ENCODE data around the gene LAMA2.
"Not testable (repeated sequence)": the region's sequence is repeated elsewhere in the genome, so short reads cannot be mapped to it uniquely, and the experiment has no call there.

The LAMA2 gene

DNA sequence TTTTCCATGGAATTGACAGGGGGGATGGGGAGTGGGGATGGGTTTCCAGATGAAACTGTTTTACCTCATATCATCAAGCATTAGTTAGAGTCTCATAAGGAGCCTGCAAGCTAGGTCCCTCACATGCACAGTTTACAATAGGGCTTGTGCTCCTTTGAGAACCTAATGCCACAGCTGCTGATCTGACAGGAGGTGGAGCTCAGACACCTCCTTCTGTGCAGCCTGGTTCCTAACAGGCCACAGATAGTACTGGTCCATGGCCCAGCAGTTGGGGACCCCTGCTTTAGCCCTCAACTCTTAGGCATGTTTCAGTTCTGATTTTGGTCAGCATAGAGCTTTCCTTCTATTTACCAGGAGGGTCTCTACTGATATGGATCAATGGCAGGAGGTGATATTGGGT is 251.6 kb downstream of the LAMA2 start:
- DNase-seq: no peak

DNA sequence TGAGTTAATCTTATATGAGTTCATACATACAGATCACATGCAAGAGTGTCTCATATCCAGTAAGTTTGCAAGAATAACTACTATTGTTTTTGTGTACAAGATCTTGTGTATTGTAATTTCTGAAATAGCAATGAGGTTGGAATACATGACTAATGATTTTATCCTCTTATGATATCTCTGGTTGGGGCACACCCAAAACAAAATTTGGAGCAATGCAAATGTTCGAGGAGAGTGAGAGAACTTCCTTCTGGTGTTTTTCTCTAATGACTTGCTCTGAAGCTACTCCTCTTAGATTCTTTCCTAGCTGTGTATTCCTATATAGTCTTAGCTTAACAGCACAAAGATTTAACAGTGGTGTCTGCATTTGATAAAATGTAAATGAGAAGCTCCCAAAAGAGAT is 252.5 kb downstream of the LAMA2 start:
- no peak for DNase-seq

DNA sequence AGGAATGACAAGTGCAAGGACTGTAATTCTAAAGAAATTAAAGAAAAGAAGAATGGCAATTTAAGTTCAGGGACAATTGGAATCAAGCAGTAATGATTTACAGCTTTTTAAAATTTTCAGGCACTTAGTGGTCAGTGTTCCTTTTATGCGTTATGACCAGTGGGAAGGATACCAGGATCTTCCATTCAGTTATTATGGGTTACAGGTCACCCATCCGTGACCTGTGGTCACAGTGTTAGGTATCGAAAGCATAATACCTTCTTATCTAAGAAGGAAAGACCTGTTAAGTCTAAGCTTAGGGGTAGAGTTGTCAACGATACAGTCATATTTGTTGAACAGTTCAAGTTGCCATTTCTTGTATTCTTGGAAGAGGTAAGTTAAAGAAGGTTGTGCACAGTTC is 253.8 kb downstream of the LAMA2 start:
- DNase-seq: no peak

DNA sequence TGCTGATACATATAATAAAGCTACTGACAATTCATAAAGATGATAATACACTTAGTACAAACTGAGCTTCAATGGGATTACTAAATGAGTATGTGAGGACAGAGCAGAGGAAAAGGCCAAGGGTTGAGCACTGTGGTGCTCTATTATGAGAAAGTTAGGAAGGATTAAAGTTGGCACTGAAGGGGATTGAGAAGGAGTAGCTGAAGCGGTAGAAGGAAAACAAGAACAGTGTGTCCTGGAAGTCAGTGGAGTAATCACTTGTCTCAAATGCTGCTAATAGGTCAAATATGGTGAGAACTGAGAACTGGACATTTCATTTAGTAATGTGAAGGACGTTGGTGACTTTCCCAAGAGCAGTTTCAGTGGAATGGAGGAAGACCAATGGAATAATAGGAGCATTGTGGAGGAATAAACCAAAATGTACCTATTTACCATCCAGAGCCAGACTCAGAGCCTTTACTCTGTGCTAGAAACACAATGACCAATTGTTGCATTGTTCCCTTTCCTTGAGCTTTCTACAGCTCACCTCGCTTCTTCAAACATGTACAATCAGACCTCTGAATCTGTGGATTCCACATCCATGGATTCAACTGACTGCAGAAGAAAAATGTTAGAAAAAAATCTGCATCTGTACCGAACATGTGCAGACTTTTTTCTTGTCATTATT is 255.9 kb downstream of the LAMA2 start:
- DNase-seq: no peak

DNA sequence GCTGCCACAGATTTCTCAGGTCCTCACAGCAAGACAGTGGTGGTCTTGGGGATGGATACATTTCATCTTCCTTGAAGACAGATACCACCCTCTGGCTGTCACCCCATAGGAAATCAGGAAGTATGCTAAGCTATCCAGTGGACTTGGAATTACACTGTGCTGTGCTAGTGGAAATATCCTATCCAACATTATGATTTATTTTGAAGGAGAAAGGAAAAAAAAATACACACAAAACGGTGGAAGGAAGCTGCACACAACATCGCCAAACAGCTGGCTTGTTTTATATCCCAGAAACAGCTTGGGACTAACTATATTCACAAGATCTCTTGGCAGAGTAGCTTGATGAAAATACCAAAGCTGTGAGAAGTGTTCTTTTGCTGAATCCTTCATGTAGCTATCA is 257.6 kb downstream of the LAMA2 start:
- DNase-seq: no peak

DNA sequence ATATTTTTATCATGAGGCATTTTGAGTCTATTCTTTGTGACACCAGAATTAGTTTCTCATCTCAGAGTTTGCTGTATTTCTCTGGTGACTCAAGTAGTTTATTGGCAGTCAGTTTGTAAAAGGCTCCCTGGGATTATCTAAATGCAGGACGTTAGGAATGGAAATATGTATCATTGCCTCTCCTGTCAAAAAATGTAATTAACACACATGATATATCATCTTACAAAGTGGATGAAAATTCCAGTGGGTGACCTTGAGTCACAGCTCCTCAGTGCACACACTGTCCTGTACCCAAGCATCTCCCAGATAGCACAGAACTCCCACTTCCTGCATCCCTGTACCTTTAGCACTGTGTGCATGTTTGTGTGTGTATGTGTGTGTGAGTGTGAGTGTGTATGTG is 258.6 kb downstream of the LAMA2 start:
- DNase-seq: no peak

DNA sequence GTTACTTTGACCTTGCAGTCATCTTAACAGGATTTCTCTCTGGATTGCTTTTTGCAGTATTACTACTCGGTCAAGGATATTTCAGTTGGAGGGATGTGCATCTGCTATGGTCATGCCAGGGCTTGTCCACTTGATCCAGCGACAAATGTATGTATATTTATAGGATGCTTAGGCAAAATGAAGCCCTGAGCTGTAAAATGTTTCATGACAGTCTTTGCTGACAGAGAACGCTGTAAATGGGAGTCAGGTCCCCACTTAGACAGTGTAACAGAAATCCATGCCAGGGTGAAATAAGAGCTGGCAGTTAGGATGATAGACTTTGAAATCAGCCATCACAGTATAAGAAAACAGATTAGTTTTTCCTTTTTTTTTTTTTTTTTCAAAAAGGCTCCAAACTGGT is 264.0 kb downstream of the LAMA2 start:
- no peak for DNase-seq

DNA sequence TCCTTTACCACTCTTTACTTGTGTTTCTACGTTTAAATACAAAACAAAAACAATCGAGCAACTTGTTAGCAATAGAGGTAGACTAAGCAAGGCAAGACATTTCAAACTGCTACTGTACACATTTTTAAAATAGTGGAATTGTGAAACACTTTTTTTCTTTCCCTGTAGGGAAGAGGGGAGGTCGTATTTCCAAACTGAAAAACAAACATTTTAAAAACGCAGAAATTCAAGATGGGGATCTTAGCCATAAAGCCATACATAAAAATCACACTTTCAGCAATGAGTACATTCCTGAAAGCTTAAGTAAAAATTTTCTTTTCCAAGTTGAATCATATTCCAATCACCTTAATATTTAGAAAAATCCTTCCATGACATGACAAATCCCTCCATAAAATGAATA is 267.6 kb downstream of the LAMA2 start:
- DNase-seq: no peak

DNA sequence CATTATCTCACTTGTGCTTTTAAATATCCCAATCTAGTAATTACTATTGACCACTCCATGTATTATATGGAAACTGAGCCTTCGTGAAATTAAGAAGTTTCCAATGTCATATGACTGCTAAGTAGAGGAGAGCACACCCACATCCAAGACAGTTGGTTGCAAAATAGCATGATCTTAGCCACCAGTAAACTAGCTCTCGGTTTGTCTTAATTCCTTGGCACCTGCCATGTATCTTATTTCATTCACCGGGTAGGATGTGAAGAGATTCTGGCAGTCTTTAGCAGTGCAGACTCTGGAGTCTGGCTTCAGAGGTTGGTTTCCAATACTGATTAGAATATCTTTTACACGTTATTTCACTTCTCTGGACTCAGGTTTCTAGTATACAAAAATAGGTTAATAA is 270.3 kb downstream of the LAMA2 start:
- no peak for DNase-seq

DNA sequence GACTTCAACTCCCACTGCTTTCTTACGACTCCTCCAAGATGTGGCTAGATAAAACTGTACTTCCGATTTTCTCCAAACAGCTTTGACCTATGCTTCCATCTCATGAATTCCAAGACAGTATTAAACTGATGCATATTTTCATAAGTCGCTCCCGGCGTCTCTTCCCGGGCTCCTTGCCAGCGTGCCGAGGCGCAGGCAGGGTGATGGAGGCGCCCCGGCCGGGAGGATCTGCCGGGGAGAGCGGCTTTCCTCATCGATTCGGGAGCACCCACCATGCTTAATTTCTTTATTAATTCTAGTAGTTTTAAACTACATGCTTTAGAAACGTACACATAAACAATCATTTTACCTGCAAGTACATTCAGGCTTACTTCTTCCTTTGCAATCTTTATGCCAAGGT is 276.3 kb downstream of the LAMA2 start:
- DNase-seq: not testable (repeated sequence)

DNA sequence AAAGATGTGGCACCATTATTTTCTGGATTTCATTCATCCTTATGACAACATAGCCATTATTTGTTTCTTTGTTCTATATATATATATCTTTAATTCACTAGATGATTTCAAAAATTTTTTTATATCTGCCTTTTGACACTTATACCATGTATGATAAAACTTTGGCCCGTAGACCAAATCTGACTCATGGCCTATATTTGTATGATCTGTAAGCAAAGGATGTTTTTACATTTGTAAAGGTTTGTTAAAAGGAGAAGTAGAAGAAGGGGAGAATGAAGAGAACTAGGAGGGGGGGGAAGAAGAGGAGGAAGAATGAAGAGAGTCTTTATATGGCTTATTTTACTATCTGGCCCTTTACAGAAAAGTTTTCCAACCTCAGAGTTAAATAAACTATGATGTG is 279.7 kb downstream of the LAMA2 start:
- DNase-seq: no peak

DNA sequence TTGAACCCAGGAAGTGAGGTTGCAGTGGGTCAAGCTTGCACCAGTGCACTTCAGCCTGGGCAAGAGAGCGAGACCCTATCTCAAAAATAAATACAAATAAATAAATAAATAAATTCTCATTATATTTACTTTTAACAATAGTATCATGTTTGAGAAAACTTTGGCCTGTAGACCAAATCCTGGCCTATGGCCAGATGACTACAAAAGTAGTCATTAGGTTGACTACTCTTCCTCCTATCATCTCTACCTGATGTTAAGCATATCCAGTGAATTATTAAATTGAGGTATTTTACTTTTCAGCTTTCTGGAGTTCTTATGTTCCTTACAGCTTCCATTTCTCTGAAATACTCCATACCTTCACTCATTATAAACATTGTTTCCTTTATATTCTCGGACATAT is 280.6 kb downstream of the LAMA2 start:
- DNase-seq: no peak

DNA sequence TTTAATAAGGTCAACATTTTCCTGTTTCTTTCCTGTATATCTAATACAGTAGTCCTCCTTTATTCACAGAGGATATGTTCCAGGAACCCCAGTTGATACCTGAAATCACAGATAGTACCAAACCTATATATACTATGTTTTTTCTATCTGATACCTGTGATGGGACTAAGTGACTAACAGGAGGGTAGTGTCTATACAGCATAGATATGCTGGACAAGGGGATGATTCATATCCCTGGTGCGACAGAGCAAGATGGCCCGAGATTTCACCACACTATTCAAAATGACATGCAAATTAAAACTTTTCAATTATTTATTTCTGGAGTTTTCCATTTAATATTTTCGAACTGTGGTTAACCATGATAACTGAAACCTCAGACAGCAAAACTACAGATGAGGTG is 281.1 kb downstream of the LAMA2 start:
- no peak for DNase-seq

DNA sequence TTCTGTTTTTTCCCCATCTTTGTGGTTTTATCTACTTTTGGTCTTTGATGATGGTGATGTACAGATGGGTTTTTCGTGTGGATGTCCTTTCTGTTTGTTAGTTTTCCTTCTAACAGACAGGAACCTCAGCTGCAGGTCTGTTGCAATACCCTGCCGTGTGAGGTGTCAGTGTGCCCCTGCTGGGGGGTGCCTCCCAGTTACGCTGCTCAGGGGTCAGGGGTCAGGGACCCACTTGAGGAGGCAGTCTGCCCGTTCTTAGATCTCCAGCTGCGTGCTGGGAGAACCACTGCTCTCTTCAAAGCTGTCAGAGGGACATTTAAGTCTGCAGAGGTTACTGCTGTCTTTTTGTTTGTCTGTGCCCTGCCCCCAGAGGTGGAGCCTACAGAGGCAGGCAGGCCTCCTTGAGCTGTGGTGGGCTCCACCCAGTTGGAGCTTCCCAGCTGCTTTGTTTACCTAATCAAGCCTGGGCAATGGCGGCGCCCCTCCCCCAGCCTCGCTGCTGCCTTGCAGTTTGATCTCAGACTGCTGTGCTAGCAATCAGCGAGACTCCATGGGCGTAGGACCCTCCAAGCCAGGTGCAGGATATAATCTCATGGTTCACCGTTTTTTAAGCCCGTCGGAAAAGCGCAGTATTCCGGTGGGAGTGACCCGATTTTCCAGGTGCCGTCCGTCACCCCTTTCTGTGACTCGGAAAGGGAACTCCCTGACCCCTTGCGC is 289.5 kb downstream of the LAMA2 start:
- not testable (repeated sequence) for DNase-seq

DNA sequence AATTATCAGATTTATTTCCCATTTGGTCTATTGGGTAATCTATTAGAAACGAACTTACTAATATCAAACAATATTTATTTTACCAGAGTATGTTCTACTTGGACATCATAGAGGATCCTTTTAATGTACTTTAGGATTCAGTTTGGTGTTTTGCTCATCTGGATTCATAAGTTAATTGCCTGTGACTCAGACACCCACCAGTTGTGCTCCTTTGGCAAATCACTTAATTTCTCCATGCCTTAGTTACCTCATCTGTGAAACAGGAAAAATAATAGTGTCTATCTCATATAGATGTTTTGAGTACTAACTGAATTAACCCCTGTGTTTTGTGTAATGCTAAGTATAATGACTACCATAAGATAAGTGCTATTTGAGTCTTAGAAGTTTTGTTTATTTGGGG is 292.1 kb downstream of the LAMA2 start:
- DNase-seq: no peak

DNA sequence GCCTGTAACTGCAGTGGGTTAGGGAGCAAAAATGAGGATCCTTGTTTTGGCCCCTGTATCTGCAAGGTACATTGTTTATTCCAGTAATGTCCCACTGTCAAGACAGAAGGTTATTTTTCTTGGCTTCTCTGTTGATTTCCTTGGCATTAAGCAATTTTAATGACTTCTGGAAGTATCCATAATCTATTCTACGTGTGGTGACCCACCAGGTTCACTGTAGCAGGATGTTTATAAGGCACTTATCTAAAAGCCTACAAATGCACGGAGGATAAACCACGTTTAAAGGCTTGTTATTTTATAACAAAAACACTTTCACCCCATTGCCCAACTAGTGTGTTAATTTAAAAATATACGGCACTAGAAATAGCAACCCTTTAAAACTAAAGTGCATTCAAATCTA is 294.9 kb downstream of the LAMA2 start:
- DNase-seq: no peak

DNA sequence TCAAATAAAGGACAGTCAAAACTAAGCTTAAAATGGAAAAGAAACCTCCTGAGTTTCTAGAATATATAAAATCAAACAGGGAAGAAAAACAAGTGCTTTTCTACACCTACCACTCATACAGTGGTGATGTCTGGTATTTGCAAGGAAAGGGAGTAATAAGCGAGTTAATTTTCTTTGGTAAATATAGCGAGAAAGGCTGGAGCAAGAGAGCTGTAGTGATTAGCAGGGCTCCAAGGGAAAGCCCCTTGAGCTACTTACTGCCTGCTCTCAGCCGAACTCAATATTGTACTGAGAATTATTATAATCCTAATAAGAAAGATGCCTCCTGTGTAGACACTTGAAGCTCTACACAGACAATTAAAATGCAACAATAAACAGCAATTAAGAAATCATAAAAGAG is 296.3 kb downstream of the LAMA2 start:
- no peak for DNase-seq

DNA sequence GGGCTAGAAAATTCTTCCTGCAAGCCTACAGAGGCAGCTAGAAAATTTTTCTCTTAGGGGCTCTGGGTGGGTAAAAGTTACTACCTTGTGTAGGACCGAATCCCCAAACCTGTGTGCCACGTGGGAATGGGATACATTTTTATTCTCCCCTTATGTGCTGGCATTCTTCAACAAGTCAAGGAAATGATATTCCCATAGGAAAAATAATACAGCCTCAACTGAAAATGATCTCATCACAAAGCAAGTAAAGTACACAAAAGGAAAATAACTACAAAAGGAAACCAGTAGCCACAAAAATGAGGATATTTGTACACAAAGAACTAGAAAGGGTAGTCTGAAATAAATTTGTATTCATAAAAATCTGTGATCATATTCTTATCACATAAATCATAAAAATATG is 298.1 kb downstream of the LAMA2 start:
- DNase-seq: no peak

DNA sequence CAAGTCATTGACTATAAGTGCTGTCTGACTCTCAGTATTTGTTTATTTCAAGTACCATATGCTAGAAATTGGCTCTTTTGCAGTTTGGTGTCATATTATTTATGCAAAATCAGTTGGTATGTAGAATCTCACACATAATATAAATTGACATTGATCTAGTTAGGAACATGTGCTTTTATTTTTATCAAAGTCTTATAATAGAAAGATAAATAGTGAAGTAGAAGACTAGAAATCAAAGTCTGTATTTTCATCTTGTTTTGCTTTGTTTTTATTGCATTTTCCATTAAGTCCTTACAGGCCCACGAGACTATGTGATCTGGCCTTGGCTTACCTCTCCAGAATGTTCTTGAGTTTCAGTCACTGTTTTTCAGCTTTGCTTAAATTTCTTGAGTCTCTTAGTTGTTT is 300.3 kb downstream of the LAMA2 start:
- no peak for DNase-seq

DNA sequence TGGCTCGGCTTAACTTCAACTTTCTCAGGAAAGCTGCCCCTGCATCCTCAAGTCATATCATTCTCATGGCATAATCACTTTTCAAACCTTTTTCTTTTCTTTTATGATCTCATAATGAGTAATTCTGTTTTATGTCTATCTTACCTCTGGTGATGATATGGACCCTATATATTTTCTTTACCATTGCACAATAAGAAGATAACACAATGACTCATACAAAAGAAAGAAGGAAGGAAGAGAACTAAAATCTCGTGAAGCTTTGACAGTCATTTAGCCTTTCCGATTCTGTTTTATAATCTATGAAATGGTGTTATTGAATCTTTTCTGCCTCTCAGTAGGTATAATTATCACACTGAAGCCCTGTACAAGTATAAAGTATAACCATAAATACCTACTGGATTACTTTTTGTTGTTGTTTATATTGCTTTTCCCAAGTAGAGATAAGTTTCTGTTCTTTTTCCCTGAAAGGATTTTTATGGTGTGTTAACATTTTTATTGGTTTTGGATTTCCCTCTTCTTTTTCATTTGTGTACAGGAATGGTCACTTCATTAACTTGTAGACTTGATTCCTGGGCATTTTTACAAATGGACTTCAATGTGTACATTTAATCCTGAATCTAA is 300.9 kb downstream of the LAMA2 start:
- DNase-seq: no peak

DNA sequence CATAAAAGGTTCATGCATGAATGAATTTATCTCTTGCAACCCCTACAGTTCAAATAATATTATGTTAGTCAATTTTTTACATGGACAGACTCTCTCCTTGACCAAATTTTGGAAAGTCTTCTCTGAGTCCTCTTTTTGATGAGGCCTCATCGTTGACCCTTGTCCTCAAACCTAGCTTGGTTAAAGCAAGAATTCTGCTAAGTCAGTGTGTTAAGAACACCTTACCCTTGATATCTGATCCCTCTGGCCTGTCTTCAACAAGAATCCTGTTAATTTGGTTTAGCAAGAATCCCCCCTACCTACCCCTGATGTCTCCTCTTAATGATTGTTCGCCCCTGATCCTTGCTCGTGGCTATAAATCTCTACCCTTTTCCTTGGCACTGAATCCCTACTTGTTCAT is 301.4 kb downstream of the LAMA2 start:
- DNase-seq: no peak

DNA sequence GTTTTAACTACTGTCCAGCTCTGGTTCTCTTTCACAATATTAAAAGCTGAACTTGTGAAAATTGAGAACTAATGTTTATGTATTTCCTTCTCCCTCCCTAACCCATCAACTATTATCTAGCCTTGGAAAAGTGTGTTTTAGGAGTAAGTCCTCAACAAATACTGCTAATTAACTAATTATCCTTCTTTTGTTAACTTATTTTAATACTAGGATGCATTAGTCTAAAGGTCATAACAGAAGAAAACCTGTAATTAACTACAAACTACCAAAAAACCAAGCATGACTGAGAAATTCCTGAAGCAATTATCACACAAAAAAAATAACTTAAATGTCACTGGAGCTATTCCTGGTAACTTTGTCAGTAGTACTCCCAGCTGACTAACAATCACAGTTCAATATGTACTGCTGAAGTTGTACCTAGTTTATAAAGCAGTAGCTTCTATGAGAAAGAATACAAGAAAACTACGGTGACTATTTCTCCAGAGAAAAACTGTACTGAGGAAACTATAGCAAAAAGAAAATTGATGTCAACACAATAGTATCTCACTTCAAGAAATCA is 301.9 kb downstream of the LAMA2 start:
- DNase-seq: no peak

DNA sequence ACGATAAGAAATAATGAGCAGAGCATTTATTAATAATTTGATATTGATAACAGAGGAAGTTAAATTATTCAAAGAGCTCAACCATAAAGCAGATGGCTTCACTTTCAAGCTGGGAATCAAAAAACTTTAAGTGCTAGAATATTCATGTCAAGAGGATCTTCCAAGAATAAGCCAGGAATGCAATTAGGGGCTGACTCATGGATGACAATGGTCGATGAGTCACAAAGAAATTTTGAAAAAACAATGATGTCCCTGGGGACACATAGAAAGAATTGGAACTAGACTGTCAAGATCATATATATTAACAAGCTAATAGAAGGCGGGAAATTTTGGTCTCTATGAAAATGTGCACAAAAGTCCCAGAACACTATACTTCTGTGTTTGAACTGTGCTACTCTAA is 304.1 kb downstream of the LAMA2 start:
- no peak for DNase-seq

DNA sequence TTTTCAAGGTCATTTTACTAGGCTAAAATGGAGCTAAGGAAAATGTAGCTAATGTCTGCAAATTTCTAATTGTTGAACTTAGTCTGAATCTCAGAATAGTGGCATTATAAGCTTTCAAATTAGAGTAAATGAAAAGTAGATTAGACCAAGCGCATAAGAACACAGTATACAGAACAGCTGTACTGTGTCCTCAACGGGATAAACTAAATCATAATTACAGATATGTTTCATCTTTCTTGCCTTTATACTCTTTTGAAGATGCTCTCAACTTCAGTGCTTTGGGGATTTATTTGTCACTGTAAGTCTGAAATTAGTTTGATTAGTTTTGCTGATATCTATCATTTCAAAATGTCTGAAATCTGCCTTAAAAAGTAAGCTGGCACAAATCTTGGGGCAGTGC is 305.4 kb downstream of the LAMA2 start:
- no peak for DNase-seq
